ENCODE data around the gene DOCK1. TPM values are rescaled to one million over a fixed set of nuclear protein-coding genes. Genes with fewer than 3 reads are reported as not detected.

Gene DOCK1
- polyA plus RNA-seq, 5 donors, result 54.9 to 72.3 (median 68.9) TPM

- DNase-seq, result no peak
Measured at GRCh38 chr10:127175357-127176110, 270.3 kb downstream of the DOCK1 start.

DNA sequence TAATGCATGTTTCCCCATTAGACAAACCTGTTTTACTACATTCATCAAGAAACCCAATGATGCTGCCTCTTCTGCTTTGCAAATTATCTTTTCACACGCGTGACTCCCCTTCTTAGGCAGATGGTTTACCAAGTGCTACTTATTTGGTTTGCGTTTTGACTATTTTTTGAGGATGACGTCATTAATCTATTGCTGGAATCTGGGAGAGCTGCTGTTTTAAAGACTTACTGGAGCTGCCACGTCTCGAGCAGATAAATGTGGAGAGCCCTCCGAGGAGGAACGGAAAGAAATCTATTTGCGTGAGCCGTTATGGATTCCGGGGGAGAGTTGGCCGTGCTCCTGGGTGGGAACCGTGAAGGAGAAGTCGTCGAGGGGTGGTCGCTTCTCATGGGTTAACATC lies 271.4 kb downstream of the DOCK1 start:
- no peak for DNase-seq

- DNase-seq, result no peak
Measured at GRCh38 chr10:127179612-127180250, 274.5 kb downstream of the DOCK1 start.

DNA sequence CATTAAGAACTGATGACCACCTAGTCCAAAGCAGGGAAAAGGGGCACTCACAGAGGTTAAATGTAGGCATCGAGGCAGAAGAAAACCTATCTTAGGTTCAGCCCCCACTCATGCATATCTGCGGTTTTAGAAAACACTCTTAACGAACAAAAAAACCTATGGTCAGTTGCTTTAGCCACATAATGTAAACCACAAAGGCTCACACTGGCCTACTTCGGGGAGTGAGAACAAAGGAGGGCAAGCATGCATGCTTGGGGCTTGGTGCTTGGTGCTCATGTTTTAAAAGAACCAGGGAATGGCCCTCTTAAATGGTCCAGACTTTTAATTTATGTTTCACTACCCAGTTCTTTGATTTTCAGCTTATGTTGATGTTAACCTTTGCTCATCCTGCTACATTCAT lies 276.9 kb downstream of the DOCK1 start:
- DNase-seq, result no peak

- no peak for DNase-seq
Measured at GRCh38 chr10:127184582-127184981, 279.4 kb downstream of the DOCK1 start.

- DNase-seq, result no peak
Measured at GRCh38 chr10:127186813-127187212, 281.6 kb downstream of the DOCK1 start.

DNA sequence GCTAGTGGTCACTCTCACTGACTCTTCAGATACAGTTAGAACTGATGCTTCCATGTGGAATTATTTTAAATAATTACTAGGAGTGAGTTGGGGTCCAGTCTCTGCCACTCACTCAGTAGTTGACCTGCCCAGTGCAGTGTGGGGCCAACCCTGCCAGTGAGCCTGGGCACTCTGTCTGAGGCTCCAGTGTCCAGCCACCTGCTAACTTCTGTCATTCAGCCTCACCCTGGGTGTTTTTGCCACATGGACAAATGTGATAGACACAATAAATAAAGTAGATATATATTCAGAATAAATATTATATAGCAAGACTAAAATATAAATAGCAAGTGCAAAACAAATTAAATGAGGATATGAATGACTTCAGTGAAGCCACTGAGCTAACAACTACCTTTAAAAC lies 284.0 kb downstream of the DOCK1 start:
- DNase-seq, result no peak

DNA sequence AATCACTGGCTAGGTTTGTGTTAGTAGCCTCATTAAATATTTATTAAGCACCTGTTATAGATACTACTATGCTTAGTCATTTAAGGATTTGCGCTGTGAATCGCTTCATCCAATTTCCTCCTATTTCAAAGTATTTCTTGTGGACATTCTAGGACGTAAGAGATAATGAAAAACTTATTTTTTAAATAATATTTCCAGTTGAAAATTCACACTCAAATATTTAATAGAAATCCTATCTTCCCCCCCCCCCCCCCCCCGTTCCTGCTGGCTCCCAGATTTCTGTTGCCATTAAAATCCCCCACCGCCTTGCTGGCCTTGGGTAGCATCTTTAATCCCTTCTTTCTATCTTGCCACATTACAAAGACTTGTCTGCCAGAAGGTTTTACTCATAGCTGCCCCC lies 285.2 kb downstream of the DOCK1 start:
- DNase-seq, result no peak

DNA sequence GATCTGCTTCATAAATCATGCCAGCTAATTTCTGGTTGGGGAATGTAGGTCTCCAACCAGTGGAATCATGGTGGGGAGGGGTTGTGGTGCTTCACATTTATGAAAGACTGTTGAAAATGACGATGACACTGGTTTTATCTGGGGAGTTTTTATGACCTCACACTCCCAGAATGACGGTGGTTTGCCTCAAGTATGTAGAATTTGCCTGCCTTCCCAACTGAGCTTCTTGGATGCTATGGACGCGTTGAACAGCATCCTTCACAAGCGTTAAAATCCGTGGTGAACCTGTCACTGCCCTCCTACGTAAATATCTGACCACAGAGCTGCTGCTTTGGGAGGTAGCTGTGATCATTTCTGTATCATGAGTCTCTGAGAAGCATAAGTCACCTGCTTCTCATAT lies 287.9 kb downstream of the DOCK1 start:
- DNase-seq, result no peak

DNA sequence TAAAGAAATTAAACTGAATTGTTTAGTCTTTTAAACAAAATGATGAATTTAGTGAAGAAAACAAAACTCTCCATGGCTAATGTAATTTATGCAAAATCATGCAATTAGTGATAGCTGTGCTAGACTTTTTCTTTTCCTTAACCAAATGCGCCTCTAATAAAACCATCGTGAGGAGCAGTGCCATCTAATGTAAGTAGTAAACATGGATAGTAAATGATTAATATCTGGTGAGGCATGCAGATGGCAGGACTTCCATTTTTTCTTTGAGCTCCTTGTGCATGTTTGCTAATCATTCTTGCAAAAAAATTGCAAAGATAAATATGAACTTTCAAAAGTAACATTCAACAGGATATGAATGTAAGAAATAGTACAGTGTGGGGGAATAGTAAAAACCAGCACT lies 288.9 kb downstream of the DOCK1 start:
- DNase-seq, result no peak

GRCh38 chr10:127194599-127194998 lies 289.4 kb downstream of the DOCK1 start:
- no peak for DNase-seq

DNA sequence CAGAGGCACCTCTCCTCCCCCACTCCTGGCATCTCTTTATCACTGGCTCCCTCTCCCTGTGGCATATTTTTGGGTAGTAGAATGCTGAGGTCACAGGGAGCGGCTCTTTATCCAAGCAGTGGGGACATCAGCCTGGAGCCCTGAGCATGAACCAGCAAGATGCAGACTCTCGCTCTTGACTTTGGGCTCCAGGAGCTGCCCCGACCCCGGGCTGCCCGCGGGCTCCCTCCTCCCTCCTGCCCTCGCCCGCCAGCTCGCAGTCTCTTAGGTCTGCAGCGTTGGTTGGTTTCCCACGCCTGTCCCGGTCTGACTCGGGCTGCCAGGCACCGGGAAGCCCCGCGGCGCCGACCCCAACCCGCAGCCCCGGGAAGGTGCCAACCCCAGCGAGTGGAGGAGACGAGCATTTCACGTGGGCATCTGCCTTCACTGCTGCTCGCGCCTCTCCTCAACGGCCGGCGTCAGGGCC lies 289.8 kb downstream of the DOCK1 start:
- DNase-seq, result no peak

- DNase-seq, result peak in 1 of 2 donors; percentile 26
Measured at GRCh38 chr10:127195571-127196281, 290.5 kb downstream of the DOCK1 start.

GRCh38 chr10:127196282-127197153 lies 291.3 kb downstream of the DOCK1 start, which contains the start of gene INSYN2A:
INSYN2A (minus strand) TSS chr10:127196591; CDS start chr10:127176395, 20,196 bp downstream.
- peak; percentile 51 to 60 for DNase-seq

- DNase-seq, result no peak
Measured at GRCh38 chr10:127197154-127197432, 291.9 kb downstream of the DOCK1 start.

DNA sequence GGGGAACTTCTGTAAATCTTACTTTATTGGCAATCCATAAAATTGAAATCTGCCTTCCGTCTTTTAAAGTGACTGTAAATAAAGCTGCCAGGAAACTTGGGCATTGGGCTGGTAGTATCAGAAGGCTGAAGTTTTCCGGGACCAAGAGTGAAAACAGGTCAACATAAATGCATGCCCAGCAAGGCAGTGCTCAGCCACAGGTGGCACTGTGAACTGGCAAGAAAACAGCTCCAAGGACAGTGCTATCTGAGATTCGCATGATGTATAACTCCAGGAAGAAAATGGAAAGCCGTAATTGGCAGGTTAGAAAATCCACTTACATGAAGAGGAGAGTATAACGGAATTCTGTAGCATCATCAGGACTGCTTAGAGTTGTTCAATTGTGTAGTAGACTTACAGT lies 293.1 kb downstream of the DOCK1 start:
- no peak for DNase-seq

GRCh38 chr10:127198721-127199120 lies 293.5 kb downstream of the DOCK1 start:
- no peak for DNase-seq

GRCh38 chr10:127200646-127201045 lies 295.4 kb downstream of the DOCK1 start:
- no peak for DNase-seq

- no peak for DNase-seq
Measured at GRCh38 chr10:127203067-127203466, 297.8 kb downstream of the DOCK1 start.

GRCh38 chr10:127207081-127207480 lies 301.9 kb downstream of the DOCK1 start:
- no peak for DNase-seq

DNA sequence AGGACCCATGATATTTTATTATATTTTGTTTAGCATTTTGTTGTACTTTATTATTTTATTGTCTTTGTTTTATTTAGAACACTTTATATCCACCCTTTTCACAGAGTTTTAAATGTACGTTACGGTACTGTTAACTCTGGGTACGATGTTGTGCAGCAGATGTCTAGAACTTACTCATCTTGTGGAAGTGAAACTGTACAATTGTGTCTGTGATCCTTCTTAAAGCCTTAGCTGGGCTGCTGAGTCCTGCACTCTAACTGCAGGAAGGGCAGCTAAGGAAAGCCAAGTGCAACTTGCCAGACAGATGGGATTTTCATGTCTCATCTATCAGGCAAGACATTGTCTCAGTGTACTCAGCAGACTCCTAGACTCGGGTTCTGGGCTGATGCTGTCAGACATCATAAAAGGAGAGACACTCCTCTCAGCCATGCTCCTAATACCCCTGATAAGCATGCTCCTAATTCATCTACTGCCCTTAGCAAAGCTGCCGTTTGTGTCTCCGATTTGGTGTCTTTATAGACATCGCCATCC lies 305.8 kb downstream of the DOCK1 start:
- no peak for DNase-seq

DNA sequence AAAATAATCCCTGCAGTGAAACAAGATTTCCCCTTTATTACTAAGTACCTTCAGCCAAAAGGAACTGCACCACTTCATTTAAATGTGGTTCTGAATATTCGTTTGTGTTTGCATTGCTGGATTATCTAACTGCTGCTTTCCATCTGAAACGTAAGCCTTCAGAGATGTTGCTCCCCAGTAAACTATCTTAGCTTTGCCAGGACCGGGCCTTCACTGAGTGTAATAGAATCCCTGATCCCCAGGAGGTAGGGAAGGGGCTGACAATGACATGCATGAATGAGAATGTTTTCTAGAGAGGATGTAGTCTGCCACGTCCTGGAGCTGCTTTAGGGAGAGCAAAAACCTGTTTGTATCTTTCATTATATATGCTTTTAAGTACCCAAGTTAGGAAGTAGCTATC lies 310.6 kb downstream of the DOCK1 start:
- no peak for DNase-seq
